ENCODE data around the gene COX14.

DNA sequence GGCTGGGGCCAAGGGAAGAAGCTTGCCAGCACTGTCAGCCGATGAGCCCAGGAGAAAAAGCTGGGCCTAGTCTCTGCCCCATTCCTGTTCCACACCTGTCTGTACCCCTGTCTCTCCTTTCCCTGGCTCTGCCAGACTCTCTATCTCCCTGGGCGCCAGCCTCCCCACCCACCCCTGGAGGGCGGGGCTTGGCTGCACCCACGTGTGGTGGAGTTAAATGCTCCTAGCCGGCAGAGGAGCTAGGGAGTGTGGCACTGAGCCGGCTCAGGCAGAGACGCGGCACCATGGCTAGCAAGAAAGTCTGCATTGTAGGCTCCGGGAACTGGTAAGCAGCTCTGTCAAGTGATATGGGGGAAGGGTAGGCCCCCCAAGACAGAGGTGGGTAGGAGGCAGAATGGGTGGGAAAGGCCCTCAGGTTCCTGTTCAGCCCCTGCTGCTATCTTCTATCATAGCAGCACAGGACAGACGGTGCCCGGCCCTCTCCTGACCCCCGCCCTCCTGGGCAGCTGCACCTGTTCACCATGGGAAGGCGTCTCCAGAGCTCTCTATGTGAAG is 8.2 kb upstream of the COX14 start, which contains the start of gene GPD1:
- TF ChIP-seq FOXA1 (IDR thresholded peaks at IDR 0.05) (no peak), SP1 (IDR thresholded peaks at IDR 0.05) (no peak), ARNT (IDR thresholded peaks at IDR 0.05) (no peak)
